Natural killer cell (primary cell): ENCODE data around the gene MMP26. TPM values are rescaled to one million over a fixed set of nuclear protein-coding genes. Genes with fewer than 3 reads are reported as not detected.

Experiments
- ATAC-seq, 3 donors: fragments of 150-1000 bp in 2 of 3; fragments of 200-7000 bp in 1 of 3; cut with Tn5 transposase; 1 replicate in 1 of 3; 2 replicates in 2 of 3; pipeline ENCODE4 v1.10.0; 2021; ENCODE audit warnings: mild to moderate bottlenecking in 2 of 3, moderate library complexity in 2 of 3
- DNase-seq, 2 donors: peaks; one replicate each; pipeline versions ENCODE4 v3.0.0 to v3.0.0-alpha.2; 2013 to 2021; ENCODE audit warnings: mixed read lengths in 1 of 2
- H3K27ac ChIP-seq: one replicate; pipeline ENCODE4 v1.5.1; 2013; ENCODE audit warnings: mild to moderate bottlenecking, low read length
- H3K27me3 ChIP-seq: one replicate; pipeline ENCODE4 v1.6.1; 2013; ENCODE audit warnings: low read length; ENCODE audit not compliant: control insufficient read depth, insufficient read depth
- H3K36me3 ChIP-seq: one replicate; pipeline ENCODE4 v1.6.1; 2013; ENCODE audit warnings: low read length; ENCODE audit not compliant: control insufficient read depth, insufficient read depth
- H3K4me1 ChIP-seq: one replicate; pipeline ENCODE4 v1.6.1; 2013; ENCODE audit warnings: low read length; ENCODE audit not compliant: control insufficient read depth, insufficient read depth
- H3K4me3 ChIP-seq: one replicate; pipeline ENCODE4 v1.5.1; 2013; ENCODE audit warnings: low read length
- H3K9me3 ChIP-seq: one replicate; pipeline ENCODE4 v1.6.1; 2013; ENCODE audit warnings: low read length; ENCODE audit not compliant: control insufficient read depth, insufficient read depth
- H3K27ac Mint-ChIP-seq, 2 donors: one replicate each; pipeline ENCODE4 v1.8.0; 2022; ENCODE audit warnings: mild to moderate bottlenecking in 2 of 2, mixed read lengths in 2 of 2, moderate library complexity in 1 of 2
- H3K27me3 Mint-ChIP-seq, 2 donors: one replicate each; pipeline ENCODE4 v1.8.0; 2022; ENCODE audit warnings: low read depth in 2 of 2, mixed read lengths in 2 of 2
- H3K36me3 Mint-ChIP-seq: one replicate; pipeline ENCODE4 v1.8.0; 2022; ENCODE audit warnings: mixed read lengths
- H3K4me1 Mint-ChIP-seq, 2 donors: one replicate each; pipeline ENCODE4 v1.8.0; 2022; ENCODE audit warnings: mixed read lengths in 2 of 2
- H3K4me3 Mint-ChIP-seq: one replicate; pipeline ENCODE4 v1.8.0; 2022; ENCODE audit warnings: mild to moderate bottlenecking, moderate library complexity, mixed read lengths
- H3K9me3 Mint-ChIP-seq, 2 donors: one replicate each; pipeline ENCODE4 v1.8.0; 2022; ENCODE audit warnings: mixed read lengths in 2 of 2
- WGBS: methylation state at CpG from one replicate; pipeline ENCODE4 v1.1.7; 2013; ENCODE audit warnings: missing lambda C conversion rate; ENCODE audit not compliant: insufficient coverage; 5-methylcytosine and 5-hydroxymethylcytosine counted together
- intact Hi-C: fragments of 100-400 bp; cut with micrococcal nuclease; formaldehyde crosslinking; loops from one replicate; pipeline ENCODE4 v1.14.2; 2022
- total RNA-seq, 4 donors: library from RNA; stranded (reverse); fragments of 120-200 nt in 1 of 4; gene quantifications; one replicate each; pipeline versions ENCODE4 v1.2.3 to v1.2.4, GENCODE V29; 2013 to 2022
- TF ChIP-seq, protein P1 (sequence below): fragments of 200-600 bp; IDR thresholded peaks from one replicate; pipeline ENCODE4 v1.8.0; 2022; ENCODE audit warnings: antibody characterized with exemption

The MMP26 gene
- total RNA-seq, result not detected
- not detected for total RNA-seq (2013)

- TF ChIP-seq, protein P1, sequence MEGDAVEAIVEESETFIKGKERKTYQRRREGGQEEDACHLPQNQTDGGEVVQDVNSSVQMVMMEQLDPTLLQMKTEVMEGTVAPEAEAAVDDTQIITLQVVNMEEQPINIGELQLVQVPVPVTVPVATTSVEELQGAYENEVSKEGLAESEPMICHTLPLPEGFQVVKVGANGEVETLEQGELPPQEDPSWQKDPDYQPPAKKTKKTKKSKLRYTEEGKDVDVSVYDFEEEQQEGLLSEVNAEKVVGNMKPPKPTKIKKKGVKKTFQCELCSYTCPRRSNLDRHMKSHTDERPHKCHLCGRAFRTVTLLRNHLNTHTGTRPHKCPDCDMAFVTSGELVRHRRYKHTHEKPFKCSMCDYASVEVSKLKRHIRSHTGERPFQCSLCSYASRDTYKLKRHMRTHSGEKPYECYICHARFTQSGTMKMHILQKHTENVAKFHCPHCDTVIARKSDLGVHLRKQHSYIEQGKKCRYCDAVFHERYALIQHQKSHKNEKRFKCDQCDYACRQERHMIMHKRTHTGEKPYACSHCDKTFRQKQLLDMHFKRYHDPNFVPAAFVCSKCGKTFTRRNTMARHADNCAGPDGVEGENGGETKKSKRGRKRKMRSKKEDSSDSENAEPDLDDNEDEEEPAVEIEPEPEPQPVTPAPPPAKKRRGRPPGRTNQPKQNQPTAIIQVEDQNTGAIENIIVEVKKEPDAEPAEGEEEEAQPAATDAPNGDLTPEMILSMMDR, result no peak
- Histone ChIP-seq H3K27me3 (no peaks in the 10 kb centered on the region), H3K36me3 (no peaks in the 10 kb centered on the region), H3K4me3 (no peak within 1 kb of the TSS), H3K4me1 (no peaks in the 10 kb centered on the region), H3K9me3 (no peaks in the 10 kb centered on the region), H3K27ac (no peak within 1 kb of the TSS)
- Mint-ChIP-seq H3K4me3 (no peak within 1 kb of the TSS), H3K9me3 (no peaks in the 10 kb centered on the region), H3K27ac (no peak within 1 kb of the TSS), H3K36me3 (no peaks in the 10 kb centered on the region), H3K4me1 (no peaks in the 10 kb centered on the region), H3K27me3 (peaks cover 4 to 22% of the 10 kb centered on the region in 2 donors)
- intact Hi-C loops, result no loop called here
- DNase-seq, result no peak
- ATAC-seq, result no peak
- WGBS, result 85% methylated on average over 5 of the region's 5 CpGs
Measured at GRCh38 chr11:4704054-4704789, at the start of gene MMP26. Gene MMP26, plus strand, starts transcription at chr11:4704784.

- TF ChIP-seq, protein P1, result no peak
- Histone ChIP-seq H3K4me3 (no peak overlapping the region), H3K4me1 (no peaks in the 10 kb centered on the region), H3K36me3 (no peaks in the 10 kb centered on the region), H3K27me3 (no peaks in the 10 kb centered on the region), H3K9me3 (no peaks in the 10 kb centered on the region), H3K27ac (no peak overlapping the region)
- H3K27ac Mint-ChIP-seq, result no peak overlapping the region
- H3K36me3 Mint-ChIP-seq, result no peaks in the 10 kb centered on the region
- H3K4me3 Mint-ChIP-seq, result no peak overlapping the region
- no peaks in the 10 kb centered on the region for H3K9me3 Mint-ChIP-seq
- WGBS, result 36% methylated on average over 3 of the region's 5 CpGs
- H3K4me1 Mint-ChIP-seq, result peaks cover 0 to 4% of the 10 kb centered on the region in 2 donors
- no peak for DNase-seq
- intact Hi-C loops, result no loop called here
- no peak for ATAC-seq
- peaks cover 12 to 25% of the 10 kb centered on the region in 2 donors for H3K27me3 Mint-ChIP-seq
Measured at GRCh38 chr11:4658629-4659445, 45.7 kb upstream of the MMP26 start.

DNA sequence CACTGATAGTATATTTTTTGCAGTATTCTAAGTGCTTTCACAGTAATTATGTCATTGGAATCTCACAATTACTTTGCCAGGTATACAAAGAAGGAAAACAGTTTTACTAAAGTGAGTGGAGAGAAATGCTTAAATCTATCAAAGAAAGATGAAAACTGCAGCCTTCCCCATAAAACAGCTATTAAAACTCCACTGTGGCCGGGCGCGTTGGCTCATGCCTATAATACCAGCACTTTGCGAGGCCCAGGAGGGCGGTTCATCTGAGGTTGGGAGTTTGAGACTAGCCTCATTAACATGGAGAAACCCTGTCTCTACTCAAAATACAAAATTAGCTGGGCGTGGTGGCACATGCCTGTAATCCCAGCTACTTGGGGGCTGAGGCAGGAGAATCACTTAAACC is 41.7 kb upstream of the MMP26 start:
- H3K9me3 Mint-ChIP-seq, result no peaks in the 10 kb centered on the region
- no peaks in the 10 kb centered on the region for H3K4me1 Mint-ChIP-seq
- Histone ChIP-seq H3K4me3 (no peak overlapping the region), H3K27ac (no peak overlapping the region), H3K9me3 (no peaks in the 10 kb centered on the region), H3K36me3 (no peaks in the 10 kb centered on the region), H3K4me1 (no peaks in the 10 kb centered on the region), H3K27me3 (no peaks in the 10 kb centered on the region)
- DNase-seq (no peak), ATAC-seq (no peak)
- TF ChIP-seq, protein P1, result no peak
- H3K27me3 Mint-ChIP-seq, result peaks cover 12 to 34% of the 10 kb centered on the region in 2 donors
- H3K27ac Mint-ChIP-seq, result no peak overlapping the region
- H3K4me3 Mint-ChIP-seq, result no peak overlapping the region
- intact Hi-C loops, result no loop called here
- no peaks in the 10 kb centered on the region for H3K36me3 Mint-ChIP-seq
- WGBS, result 92% methylated on average over 6 of the region's 6 CpGs
